ENCODE data around the gene SEPTIN6. TPM values are rescaled to one million over a fixed set of nuclear protein-coding genes. Genes with fewer than 3 reads are reported as not detected.

The SEPTIN6 gene
- total RNA-seq, 1 experiment from 2014 or later = 62.9 TPM

- TF ChIP-seq AFF4 (CRISPR knock-in tag; IDR thresholded peaks at IDR 0.05; ENCODE audit: borderline replicate concordance) (no peak), RORB (CRISPR knock-in tag; IDR thresholded peaks at IDR 0.05) (no peak), ZNF416 (CRISPR knock-in tag; IDR thresholded peaks at IDR 0.05) (no peak), ESRRA (CRISPR knock-in tag; IDR thresholded peaks at IDR 0.05; ENCODE audit: borderline replicate concordance) (no peak)
Measured at GRCh38 chrX:119643696-119644095, 49.3 kb downstream of the SEPTIN6 start (continued).

Small RNAs within 50 kb of the gene (microRNA-seq; reads per million reads assigned to microRNA genes)
- 53.1 reads per million, percentile 53 among the genes with 10 or more reads in this experiment for gene MIR766 (ENCODE audit: borderline number of aligned reads)

Other genes starting within 250 kb of the SEPTIN6 start
- 573 to 595 TPM (median 584 TPM) in 3 replicates for gene SLC25A5, start 224.7 kb downstream of the SEPTIN6 start, total RNA-seq (2021)
- gene STEEP1, start 127.8 kb downstream of the SEPTIN6 start, total RNA-seq (2021) = 24.2 to 25.8 TPM (median 25.5 TPM) in 3 replicates
- 39.3 to 43.3 TPM (median 43.0 TPM) in 3 replicates for gene UBE2A, start 118.6 kb downstream of the SEPTIN6 start, total RNA-seq (2021)
- 13.0 to 15.0 TPM (median 13.6 TPM) in 3 replicates for gene NKRF, start 86.7 kb downstream of the SEPTIN6 start, total RNA-seq (2021)
- 3.6 to 5.0 TPM (median 4.3 TPM) in 3 replicates for gene SOWAHD, start 65.4 kb upstream of the SEPTIN6 start, total RNA-seq (2021)
- 1,551 to 1,842 TPM (median 1,763 TPM) in 3 replicates for gene RPL39, start 98.5 kb upstream of the SEPTIN6 start, total RNA-seq (2021)
- gene UPF3B, start 159.8 kb upstream of the SEPTIN6 start, total RNA-seq (2021) = 19.2 to 23.1 TPM (median 23.0 TPM) in 3 replicates
- gene RNF113A, start 178.6 kb upstream of the SEPTIN6 start, total RNA-seq (2021) = 16.5 to 16.9 TPM (median 16.6 TPM) in 3 replicates
- 84.3 to 89.9 TPM (median 89.4 TPM) in 3 replicates for gene NDUFA1, start 178.7 kb upstream of the SEPTIN6 start, total RNA-seq (2021)
- 0.85 to 1.6 TPM in 2 of 3 replicates, not detected in the other for gene AKAP14, start 202.7 kb upstream of the SEPTIN6 start, total RNA-seq (2021)